ENCODE data around the gene LENG8. TPM values are rescaled to one million over a fixed set of nuclear protein-coding genes. Genes with fewer than 3 reads are reported as not detected.
A peak's percentile ranks its signal among the peaks of the same experiment; 100 is the strongest.

LENG8 gene
- total and polyA plus RNA-seq, 2 of the 13 experiments (the other 11 are each of a cell fraction or from before 2014, with no cell fraction given): 14.3 to 41.9 TPM

DNA sequence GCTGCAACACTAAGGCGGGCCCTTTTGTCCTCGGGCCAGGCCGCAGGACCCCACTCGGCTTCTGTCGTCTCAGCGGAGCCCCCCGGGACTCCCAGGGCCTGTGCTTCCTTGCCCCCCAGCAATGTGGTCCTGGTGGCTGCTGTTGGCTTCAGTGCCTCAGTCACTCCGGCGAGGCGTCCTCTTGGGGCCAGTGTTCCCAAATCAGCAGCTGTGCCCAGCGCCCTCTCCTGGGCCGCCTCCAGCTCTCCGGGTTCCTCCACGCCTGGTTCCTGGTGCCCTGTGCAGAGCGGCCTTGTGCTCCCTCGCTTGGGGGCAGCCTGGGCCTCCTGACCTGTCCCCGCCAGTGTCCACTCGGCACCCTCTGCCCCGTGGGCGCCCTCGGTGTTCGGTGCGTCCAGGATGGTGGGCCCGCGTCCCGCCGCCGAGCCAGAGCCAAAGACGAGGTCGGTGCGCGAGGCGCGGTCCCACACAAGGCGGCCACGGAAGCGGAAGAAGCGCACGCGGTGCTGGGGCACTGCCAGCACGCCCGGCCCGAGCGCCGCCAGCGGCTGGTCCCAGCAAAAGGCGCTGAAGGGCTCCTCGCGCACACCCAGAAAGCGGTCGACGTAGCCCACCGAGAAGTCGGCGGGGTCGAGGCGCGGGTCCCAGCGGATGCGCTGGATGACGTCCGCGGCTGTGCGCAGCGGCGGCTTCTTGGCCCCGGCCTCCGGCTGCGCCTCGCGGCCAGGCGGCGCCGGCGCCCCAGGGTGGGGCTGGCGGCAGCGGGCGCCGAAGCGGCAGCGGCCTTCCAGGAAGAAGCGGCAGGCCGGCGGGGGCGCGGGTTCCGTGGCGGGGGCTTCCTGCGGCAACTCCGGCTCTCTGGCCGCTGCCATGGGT is 13.9 kb downstream of the LENG8 start (continued):
- TF ChIP-seq, protein P1, sequence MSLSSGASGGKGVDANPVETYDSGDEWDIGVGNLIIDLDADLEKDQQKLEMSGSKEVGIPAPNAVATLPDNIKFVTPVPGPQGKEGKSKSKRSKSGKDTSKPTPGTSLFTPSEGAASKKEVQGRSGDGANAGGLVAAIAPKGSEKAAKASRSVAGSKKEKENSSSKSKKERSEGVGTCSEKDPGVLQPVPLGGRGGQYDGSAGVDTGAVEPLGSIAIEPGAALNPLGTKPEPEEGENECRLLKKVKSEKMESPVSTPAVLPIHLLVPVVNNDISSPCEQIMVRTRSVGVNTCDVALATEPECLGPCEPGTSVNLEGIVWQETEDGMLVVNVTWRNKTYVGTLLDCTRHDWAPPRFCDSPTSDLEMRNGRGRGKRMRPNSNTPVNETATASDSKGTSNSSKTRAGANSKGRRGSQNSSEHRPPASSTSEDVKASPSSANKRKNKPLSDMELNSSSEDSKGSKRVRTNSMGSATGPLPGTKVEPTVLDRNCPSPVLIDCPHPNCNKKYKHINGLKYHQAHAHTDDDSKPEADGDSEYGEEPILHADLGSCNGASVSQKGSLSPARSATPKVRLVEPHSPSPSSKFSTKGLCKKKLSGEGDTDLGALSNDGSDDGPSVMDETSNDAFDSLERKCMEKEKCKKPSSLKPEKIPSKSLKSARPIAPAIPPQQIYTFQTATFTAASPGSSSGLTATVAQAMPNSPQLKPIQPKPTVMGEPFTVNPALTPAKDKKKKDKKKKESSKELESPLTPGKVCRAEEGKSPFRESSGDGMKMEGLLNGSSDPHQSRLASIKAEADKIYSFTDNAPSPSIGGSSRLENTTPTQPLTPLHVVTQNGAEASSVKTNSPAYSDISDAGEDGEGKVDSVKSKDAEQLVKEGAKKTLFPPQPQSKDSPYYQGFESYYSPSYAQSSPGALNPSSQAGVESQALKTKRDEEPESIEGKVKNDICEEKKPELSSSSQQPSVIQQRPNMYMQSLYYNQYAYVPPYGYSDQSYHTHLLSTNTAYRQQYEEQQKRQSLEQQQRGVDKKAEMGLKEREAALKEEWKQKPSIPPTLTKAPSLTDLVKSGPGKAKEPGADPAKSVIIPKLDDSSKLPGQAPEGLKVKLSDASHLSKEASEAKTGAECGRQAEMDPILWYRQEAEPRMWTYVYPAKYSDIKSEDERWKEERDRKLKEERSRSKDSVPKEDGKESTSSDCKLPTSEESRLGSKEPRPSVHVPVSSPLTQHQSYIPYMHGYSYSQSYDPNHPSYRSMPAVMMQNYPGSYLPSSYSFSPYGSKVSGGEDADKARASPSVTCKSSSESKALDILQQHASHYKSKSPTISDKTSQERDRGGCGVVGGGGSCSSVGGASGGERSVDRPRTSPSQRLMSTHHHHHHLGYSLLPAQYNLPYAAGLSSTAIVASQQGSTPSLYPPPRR (CRISPR knock-in tag; IDR thresholded peaks at IDR 0.05; ENCODE audit: borderline replicate concordance): no peak
- TF ChIP-seq ZNF891 (CRISPR knock-in tag; IDR thresholded peaks at IDR 0.05) (no peak), ZNF143 (CRISPR knock-in tag; IDR thresholded peaks at IDR 0.05) (no peak; the same call in 1 of the 2 replicates), ZBTB20 (CRISPR knock-in tag; IDR thresholded peaks at IDR 0.05; ENCODE audit: borderline replicate concordance, low read depth) (no peak), IRX3 (CRISPR knock-in tag; IDR thresholded peaks at IDR 0.05; ENCODE audit: borderline replicate concordance, low read depth) (peak; percentile 66; the same call in 1 of the 2 replicates), GABPB1 (CRISPR knock-in tag; IDR thresholded peaks at IDR 0.05) (peak; percentile 76), MIER3 (CRISPR knock-in tag; IDR thresholded peaks at IDR 0.05; ENCODE audit: borderline replicate concordance) (0 out of 2 replicates have a peak, but pooled peaks have one; percentile 36), ZNF30 (CRISPR knock-in tag; IDR thresholded peaks at IDR 0.05) (peak; percentile 41; the same call in 1 of the 2 replicates), ZFP41 (CRISPR knock-in tag; IDR thresholded peaks at IDR 0.05; ENCODE audit: borderline replicate concordance) (peak; percentile 33; the same call in 1 of the 2 replicates), NFE2L1 (CRISPR knock-in tag; IDR thresholded peaks at IDR 0.05; ENCODE audit: borderline replicate concordance) (peak; percentile 55; the same call in 1 of the 2 replicates), ZNF569 (CRISPR knock-in tag; IDR thresholded peaks at IDR 0.05; ENCODE audit: borderline replicate concordance) (no peak), NFKBIZ (CRISPR knock-in tag; IDR thresholded peaks at IDR 0.05) (peak; percentile 38; the same call in 1 of the 2 replicates), ZNF296 (CRISPR knock-in tag; conservative IDR thresholded peaks at IDR 0.05) (peak; percentile 59; the same call in 1 of the 2 replicates), SIX1 (CRISPR knock-in tag; IDR thresholded peaks at IDR 0.05; ENCODE audit: borderline replicate concordance) (no peak)
- TF ChIP-seq, protein P2, sequence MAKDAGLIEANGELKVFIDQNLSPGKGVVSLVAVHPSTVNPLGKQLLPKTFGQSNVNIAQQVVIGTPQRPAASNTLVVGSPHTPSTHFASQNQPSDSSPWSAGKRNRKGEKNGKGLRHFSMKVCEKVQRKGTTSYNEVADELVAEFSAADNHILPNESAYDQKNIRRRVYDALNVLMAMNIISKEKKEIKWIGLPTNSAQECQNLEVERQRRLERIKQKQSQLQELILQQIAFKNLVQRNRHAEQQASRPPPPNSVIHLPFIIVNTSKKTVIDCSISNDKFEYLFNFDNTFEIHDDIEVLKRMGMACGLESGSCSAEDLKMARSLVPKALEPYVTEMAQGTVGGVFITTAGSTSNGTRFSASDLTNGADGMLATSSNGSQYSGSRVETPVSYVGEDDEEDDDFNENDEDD (CRISPR knock-in tag; IDR thresholded peaks at IDR 0.05; ENCODE audit: borderline replicate concordance): peak; percentile 68; the same call in 1 of the 2 replicates
- TF ChIP-seq, protein P3, sequence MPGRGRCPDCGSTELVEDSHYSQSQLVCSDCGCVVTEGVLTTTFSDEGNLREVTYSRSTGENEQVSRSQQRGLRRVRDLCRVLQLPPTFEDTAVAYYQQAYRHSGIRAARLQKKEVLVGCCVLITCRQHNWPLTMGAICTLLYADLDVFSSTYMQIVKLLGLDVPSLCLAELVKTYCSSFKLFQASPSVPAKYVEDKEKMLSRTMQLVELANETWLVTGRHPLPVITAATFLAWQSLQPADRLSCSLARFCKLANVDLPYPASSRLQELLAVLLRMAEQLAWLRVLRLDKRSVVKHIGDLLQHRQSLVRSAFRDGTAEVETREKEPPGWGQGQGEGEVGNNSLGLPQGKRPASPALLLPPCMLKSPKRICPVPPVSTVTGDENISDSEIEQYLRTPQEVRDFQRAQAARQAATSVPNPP (CRISPR knock-in tag; IDR thresholded peaks at IDR 0.05): peak; percentile 87
- TF ChIP-seq, protein P4, sequence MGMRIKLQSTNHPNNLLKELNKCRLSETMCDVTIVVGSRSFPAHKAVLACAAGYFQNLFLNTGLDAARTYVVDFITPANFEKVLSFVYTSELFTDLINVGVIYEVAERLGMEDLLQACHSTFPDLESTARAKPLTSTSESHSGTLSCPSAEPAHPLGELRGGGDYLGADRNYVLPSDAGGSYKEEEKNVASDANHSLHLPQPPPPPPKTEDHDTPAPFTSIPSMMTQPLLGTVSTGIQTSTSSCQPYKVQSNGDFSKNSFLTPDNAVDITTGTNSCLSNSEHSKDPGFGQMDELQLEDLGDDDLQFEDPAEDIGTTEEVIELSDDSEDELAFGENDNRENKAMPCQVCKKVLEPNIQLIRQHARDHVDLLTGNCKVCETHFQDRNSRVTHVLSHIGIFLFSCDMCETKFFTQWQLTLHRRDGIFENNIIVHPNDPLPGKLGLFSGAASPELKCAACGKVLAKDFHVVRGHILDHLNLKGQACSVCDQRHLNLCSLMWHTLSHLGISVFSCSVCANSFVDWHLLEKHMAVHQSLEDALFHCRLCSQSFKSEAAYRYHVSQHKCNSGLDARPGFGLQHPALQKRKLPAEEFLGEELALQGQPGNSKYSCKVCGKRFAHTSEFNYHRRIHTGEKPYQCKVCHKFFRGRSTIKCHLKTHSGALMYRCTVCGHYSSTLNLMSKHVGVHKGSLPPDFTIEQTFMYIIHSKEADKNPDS (CRISPR knock-in tag; IDR thresholded peaks at IDR 0.05): 0 out of 2 replicates have a peak, but pooled peaks have one; percentile 23

Measured in HepG2 (cell line).